Sigmoid colon (tissue), 7 donors: ENCODE results near the gene RNF126. TPM values are rescaled to one million over a fixed set of nuclear protein-coding genes. Genes with fewer than 3 reads are reported as not detected.

Experiments used
- DNase-seq: peaks from one replicate; pipeline ENCODE4 v3.0.0-alpha.2; 2019
- H3K27ac ChIP-seq, 4 donors: fragments of 200-600 bp; sonication (generic); one replicate each; pipeline ENCODE4 v1.5.1; 2016 to 2019; ENCODE audit warnings: mild to moderate bottlenecking in 1 of 4
- H3K27me3 ChIP-seq, 3 donors: fragments of 200-600 bp; sonication (generic); one replicate each; pipeline ENCODE4 v1.5.1; 2019; ENCODE audit warnings: mild to moderate bottlenecking in 1 of 3
- H3K36me3 ChIP-seq, 4 donors: fragments of 200-600 bp; sonication (generic); one replicate each; pipeline ENCODE4 v1.5.1; 2016 to 2019
- H3K4me1 ChIP-seq, 4 donors: fragments of 200-600 bp; sonication (generic); one replicate each; pipeline ENCODE4 v1.5.1; 2017 to 2019
- H3K4me3 ChIP-seq, 4 donors: fragments of 200-600 bp; sonication (generic); one replicate each; pipeline ENCODE4 v1.5.1; 2017 to 2019; ENCODE audit warnings: mild to moderate bottlenecking in 2 of 4, moderate library complexity in 1 of 4
- H3K9me3 ChIP-seq, 4 donors: fragments of 200-600 bp in 3 of 4; sonication (generic) in 3 of 4; one replicate each; pipeline versions ENCODE4 v1.5.1 to v1.6.1; 2013 to 2019
- CTCF ChIP-seq, 4 experiments: fragments of 450-650 bp in 3 of 4; fragments of 200-600 bp in 1 of 4; IDR thresholded peaks; one replicate each; pipeline ENCODE4 v1.5.1; 2016 to 2019; ENCODE audit warnings: antibody characterized with exemption in 4 of 4, mild to moderate bottlenecking in 3 of 4, moderate library complexity in 2 of 4
- EP300 ChIP-seq, 4 donors: sonication (generic); formaldehyde crosslinking; IDR thresholded peaks; one replicate each; pipeline ENCODE4 v1.6.1; 2017; ENCODE audit warnings: antibody characterized with exemption in 4 of 4
- POLR2A ChIP-seq, 2 donors: fragments of 450-650 bp; IDR thresholded peaks; one replicate each; pipeline ENCODE4 v1.6.1; 2016; ENCODE audit warnings: antibody characterized with exemption in 2 of 2, mild to moderate bottlenecking in 2 of 2, moderate library complexity in 2 of 2
- POLR2AphosphoS5 ChIP-seq, 4 donors: sonication (generic); formaldehyde crosslinking; IDR thresholded peaks; one replicate each; pipeline ENCODE4 v1.6.1; 2017; ENCODE audit warnings: antibody characterized with exemption in 4 of 4
- WGBS, 2 donors: extraction: QIAGEN DNeasy Blood & Tissue Kit; methylation state at CpG; one replicate each; pipeline ENCODE4 v1.1.7; 2013; 5-methylcytosine and 5-hydroxymethylcytosine counted together
- intact Hi-C: fragments of 100-400 bp; cut with DNase I; formaldehyde crosslinking; loops from one replicate; pipeline ENCODE4 v1.15.1; 2023
- polyA plus RNA-seq, 3 donors: library from polyadenylated mRNA; stranded (reverse); fragments of 200-250 nt; gene quantifications; one replicate each; pipeline ENCODE4 v1.2.3, GENCODE V29; 2013
- total RNA-seq, 4 donors: library from RNA; depleted of rRNA; stranded (reverse); fragments of >200 nt; gene quantifications; one replicate each; pipeline ENCODE4 v1.1.0, GENCODE V29; 2016
- donor health status: healthy with polysubstance abuse.
- donor health status: Bipolar disorder and iron deficiency.
- donor health status: healthy.

The RNF126 gene
- total and polyA plus RNA-seq, 7 donors, result 33.5 to 58.8 (median 55.3) TPM

GRCh38 chr19:641702-642101 is 21.3 kb downstream of the RNF126 start:
- no peak for DNase-seq
- peaks cover 0 to 12% (median 5%) of the 10 kb centered on the region in 4 donors for H3K36me3 ChIP-seq
- TF ChIP-seq CTCF (IDR thresholded peaks at IDR 0.05) (no peak), POLR2AphosphoS5 (IDR thresholded peaks at IDR 0.05) (no peak), EP300 (IDR thresholded peaks at IDR 0.05) (no peak), POLR2A (IDR thresholded peaks at IDR 0.05) (no peak)
- peaks cover 0 to 16% (median 14%) of the 10 kb centered on the region in 4 donors for H3K4me1 ChIP-seq
- H3K4me3 ChIP-seq, result no peak overlapping the region
- 52 to 84% methylated on average over 17 of the region's 17 CpGs for WGBS, 2 donors
- intact Hi-C loops, result no loop called here
- H3K27ac ChIP-seq, result no peak overlapping the region
- H3K27me3 ChIP-seq, result no peaks in the 10 kb centered on the region
- no peaks in the 10 kb centered on the region for H3K9me3 ChIP-seq

- TF ChIP-seq POLR2AphosphoS5 (IDR thresholded peaks at IDR 0.05), result no peak
- TF ChIP-seq CTCF (IDR thresholded peaks at IDR 0.05), result no peak
- TF ChIP-seq EP300 (IDR thresholded peaks at IDR 0.05), result no peak
- no peak for TF ChIP-seq POLR2A (IDR thresholded peaks at IDR 0.05)
- Histone ChIP-seq H3K9me3 (no peaks in the 10 kb centered on the region), H3K27me3 (no peaks in the 10 kb centered on the region), H3K4me1 (peaks cover 0 to 16% (median 14%) of the 10 kb centered on the region in 4 donors), H3K27ac (peak overlapping the region in 1 of 4 donors; percentile 67), H3K4me3 (no peak overlapping the region), H3K36me3 (peaks cover 0 to 2% (median 0%) of the 10 kb centered on the region in 4 donors)
- no peak for DNase-seq
- intact Hi-C loops, result no loop called here
- WGBS, 2 donors, result 84 to 92% methylated on average over 31 of the region's 31 CpGs
Observed at GRCh38 chr19:640606-641189, 22.3 kb downstream of the RNF126 start.

GRCh38 chr19:640161-640558 is 22.9 kb downstream of the RNF126 start:
- intact Hi-C loops, result no loop called here
- WGBS, 2 donors, result 26 to 48% methylated on average over 25 of the region's 25 CpGs
- TF ChIP-seq POLR2AphosphoS5 (IDR thresholded peaks at IDR 0.05) (no peak), POLR2A (IDR thresholded peaks at IDR 0.05) (no peak), CTCF (IDR thresholded peaks at IDR 0.05) (no peak), EP300 (IDR thresholded peaks at IDR 0.05) (no peak)
- Histone ChIP-seq H3K9me3 (no peaks in the 10 kb centered on the region), H3K4me1 (peaks cover 0 to 16% (median 14%) of the 10 kb centered on the region in 4 donors), H3K4me3 (peak overlapping the region in 3 of 4 donors; percentile 42 to 48 (median 48)), H3K36me3 (no peaks in the 10 kb centered on the region), H3K27ac (peak overlapping the region; percentile 29 to 67 (median 64)), H3K27me3 (no peaks in the 10 kb centered on the region)
- no peak for DNase-seq

GRCh38 chr19:639253-640160 is 23.5 kb downstream of the RNF126 start, which contains the start of gene FGF22:
TSS of gene FGF22 (plus strand) at chr19:639879. CDS start at chr19:639926, 47 bp downstream.
- H3K27ac ChIP-seq, result peak within 1 kb of the TSS; percentile 29 to 67 (median 64)
- WGBS, 2 donors, result 5% methylated on average over 109 of the region's 109 CpGs
- peak within 1 kb of the TSS; percentile 27 to 48 (median 45) for H3K4me3 ChIP-seq
- no peak for TF ChIP-seq POLR2AphosphoS5 (IDR thresholded peaks at IDR 0.05)
- no peaks in the 10 kb centered on the region for H3K9me3 ChIP-seq
- no peaks in the 10 kb centered on the region for H3K36me3 ChIP-seq
- peak; percentile 96 for DNase-seq
- H3K4me1 ChIP-seq, result peaks cover 0 to 22% (median 17%) of the 10 kb centered on the region in 4 donors
- no peaks in the 10 kb centered on the region for H3K27me3 ChIP-seq
- intact Hi-C loops, result loop anchor here (2.0 kb wide), 1 partner anchor 23 kb away; the partner anchor contains the start of gene RNF126

- 56 to 60% methylated on average over 17 of the region's 17 CpGs for WGBS, 2 donors
- Histone ChIP-seq H3K27ac (peak overlapping the region in 1 of 4 donors; percentile 4), H3K4me3 (peak overlapping the region in 3 of 4 donors; percentile 42 to 48 (median 48)), H3K9me3 (no peaks in the 10 kb centered on the region), H3K36me3 (no peaks in the 10 kb centered on the region), H3K27me3 (no peaks in the 10 kb centered on the region), H3K4me1 (peaks cover 0 to 28% (median 23%) of the 10 kb centered on the region in 4 donors)
- TF ChIP-seq POLR2AphosphoS5 (IDR thresholded peaks at IDR 0.05) (no peak), POLR2A (IDR thresholded peaks at IDR 0.05) (no peak), EP300 (IDR thresholded peaks at IDR 0.05) (no peak), CTCF (IDR thresholded peaks at IDR 0.05) (no peak)
- intact Hi-C loops, result loop anchor here (2.0 kb wide), 1 partner anchor 24 kb away; the partner anchor contains the start of gene RNF126
- no peak for DNase-seq
Observed at GRCh38 chr19:638906-639252, 24.1 kb downstream of the RNF126 start.
